ENCODE measurements around the gene ATP8B1. TPM values are rescaled to one million over a fixed set of nuclear protein-coding genes. Genes with fewer than 3 reads are reported as not detected.

Gene ATP8B1
- total RNA-seq, 2 donors from 2014 or later: 18.5 to 41.5 TPM

DNA sequence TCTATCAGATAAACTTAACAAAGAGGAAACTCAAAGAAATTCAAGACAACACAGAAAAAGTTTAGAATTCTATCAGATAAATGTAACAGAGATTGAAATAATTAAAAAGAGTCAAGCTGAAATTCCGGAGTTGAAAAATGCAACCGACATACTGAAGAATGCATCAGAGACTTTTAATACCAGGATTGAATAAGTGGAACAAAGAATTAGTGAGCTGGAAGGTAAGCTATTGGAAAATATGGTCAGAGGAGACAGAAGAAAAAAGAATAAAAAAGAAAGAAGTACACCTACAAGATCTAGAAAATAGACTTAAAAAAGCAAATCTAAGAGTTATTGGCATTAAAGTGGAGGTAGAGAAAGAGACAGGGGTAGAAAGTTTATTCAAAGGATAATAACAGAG lies 88.0 kb downstream of the ATP8B1 start:
- Histone ChIP-seq H3K27me3 (no peaks in the 10 kb centered on the region), H3K27ac (no peak overlapping the region), H3K36me3 (replicated peaks in 1 of 2; ENCODE audit: insufficient read depth in 1 of 2, low read depth in 2 of 2) (no peaks in the 10 kb centered on the region), H3K4me1 (peaks cover 29% of the 10 kb centered on the region), H3K9me3 (no peaks in the 10 kb centered on the region), H3K4me3 (no peak overlapping the region)
- 91 to 98% methylated on average over 2 of the region's 2 CpGs for WGBS, 2 donors
- ATAC-seq: no peak
- TF ChIP-seq, protein P1, sequence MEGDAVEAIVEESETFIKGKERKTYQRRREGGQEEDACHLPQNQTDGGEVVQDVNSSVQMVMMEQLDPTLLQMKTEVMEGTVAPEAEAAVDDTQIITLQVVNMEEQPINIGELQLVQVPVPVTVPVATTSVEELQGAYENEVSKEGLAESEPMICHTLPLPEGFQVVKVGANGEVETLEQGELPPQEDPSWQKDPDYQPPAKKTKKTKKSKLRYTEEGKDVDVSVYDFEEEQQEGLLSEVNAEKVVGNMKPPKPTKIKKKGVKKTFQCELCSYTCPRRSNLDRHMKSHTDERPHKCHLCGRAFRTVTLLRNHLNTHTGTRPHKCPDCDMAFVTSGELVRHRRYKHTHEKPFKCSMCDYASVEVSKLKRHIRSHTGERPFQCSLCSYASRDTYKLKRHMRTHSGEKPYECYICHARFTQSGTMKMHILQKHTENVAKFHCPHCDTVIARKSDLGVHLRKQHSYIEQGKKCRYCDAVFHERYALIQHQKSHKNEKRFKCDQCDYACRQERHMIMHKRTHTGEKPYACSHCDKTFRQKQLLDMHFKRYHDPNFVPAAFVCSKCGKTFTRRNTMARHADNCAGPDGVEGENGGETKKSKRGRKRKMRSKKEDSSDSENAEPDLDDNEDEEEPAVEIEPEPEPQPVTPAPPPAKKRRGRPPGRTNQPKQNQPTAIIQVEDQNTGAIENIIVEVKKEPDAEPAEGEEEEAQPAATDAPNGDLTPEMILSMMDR (IDR thresholded peaks at IDR 0.05): no peak
- TF ChIP-seq POLR2A (IDR thresholded peaks at IDR 0.05): no peak
- intact Hi-C loops (cut with DNase I): no loop called here
- no peak for DNase-seq

- Histone ChIP-seq H3K9me3 (no peaks in the 10 kb centered on the region), H3K36me3 (replicated peaks in 1 of 2; ENCODE audit: insufficient read depth in 1 of 2, low read depth in 2 of 2) (no peaks in the 10 kb centered on the region), H3K27me3 (no peaks in the 10 kb centered on the region), H3K4me1 (peaks cover 20% of the 10 kb centered on the region), H3K27ac (no peak overlapping the region), H3K4me3 (no peak overlapping the region)
- TF ChIP-seq, protein P1 (IDR thresholded peaks at IDR 0.05): no peak
- TF ChIP-seq POLR2A (IDR thresholded peaks at IDR 0.05): no peak
- no peak for DNase-seq
- no peak for ATAC-seq
- intact Hi-C loops (cut with DNase I): no loop called here
- 87 to 90% methylated on average over 4 of the region's 4 CpGs for WGBS, 2 donors
These were observed 92.9 kb downstream of the ATP8B1 start for GRCh38 chr18:57710226-57710625.

- no peak overlapping the region for H3K27ac ChIP-seq
These were observed 93.8 kb downstream of the ATP8B1 start for GRCh38 chr18:57709335-57709734.

GRCh38 chr18:57708288-57708687 lies 94.8 kb downstream of the ATP8B1 start:
- no peak overlapping the region for H3K27ac ChIP-seq
- H3K27me3 ChIP-seq: no peaks in the 10 kb centered on the region
- H3K36me3 ChIP-seq (replicated peaks in 1 of 2; ENCODE audit: insufficient read depth in 1 of 2, low read depth in 2 of 2): no peaks in the 10 kb centered on the region
- intact Hi-C loops (cut with DNase I): no loop called here
- H3K4me1 ChIP-seq: peaks cover 18% of the 10 kb centered on the region
- no peak for DNase-seq
- no peaks in the 10 kb centered on the region for H3K9me3 ChIP-seq
- 67 to 75% methylated on average over 3 of the region's 3 CpGs for WGBS, 2 donors
- no peak for ATAC-seq
- TF ChIP-seq, protein P1 (IDR thresholded peaks at IDR 0.05): no peak
- no peak for TF ChIP-seq POLR2A (IDR thresholded peaks at IDR 0.05)
- H3K4me3 ChIP-seq: no peak overlapping the region

More at GRCh38 chr18:57709335-57709734, 93.8 kb downstream of the ATP8B1 start:
- Histone ChIP-seq H3K9me3 (no peaks in the 10 kb centered on the region), H3K27me3 (no peaks in the 10 kb centered on the region), H3K4me3 (no peak overlapping the region), H3K36me3 (replicated peaks in 1 of 2; ENCODE audit: insufficient read depth in 1 of 2, low read depth in 2 of 2) (no peaks in the 10 kb centered on the region), H3K4me1 (peaks cover 18% of the 10 kb centered on the region)
- intact Hi-C loops (cut with DNase I): no loop called here
- no peak for DNase-seq
- WGBS, 2 donors: 26 to 27% methylated on average over 1 of the region's 1 CpG
- ATAC-seq: no peak
- TF ChIP-seq POLR2A (IDR thresholded peaks at IDR 0.05): no peak
- TF ChIP-seq, protein P1 (IDR thresholded peaks at IDR 0.05): no peak

DNA sequence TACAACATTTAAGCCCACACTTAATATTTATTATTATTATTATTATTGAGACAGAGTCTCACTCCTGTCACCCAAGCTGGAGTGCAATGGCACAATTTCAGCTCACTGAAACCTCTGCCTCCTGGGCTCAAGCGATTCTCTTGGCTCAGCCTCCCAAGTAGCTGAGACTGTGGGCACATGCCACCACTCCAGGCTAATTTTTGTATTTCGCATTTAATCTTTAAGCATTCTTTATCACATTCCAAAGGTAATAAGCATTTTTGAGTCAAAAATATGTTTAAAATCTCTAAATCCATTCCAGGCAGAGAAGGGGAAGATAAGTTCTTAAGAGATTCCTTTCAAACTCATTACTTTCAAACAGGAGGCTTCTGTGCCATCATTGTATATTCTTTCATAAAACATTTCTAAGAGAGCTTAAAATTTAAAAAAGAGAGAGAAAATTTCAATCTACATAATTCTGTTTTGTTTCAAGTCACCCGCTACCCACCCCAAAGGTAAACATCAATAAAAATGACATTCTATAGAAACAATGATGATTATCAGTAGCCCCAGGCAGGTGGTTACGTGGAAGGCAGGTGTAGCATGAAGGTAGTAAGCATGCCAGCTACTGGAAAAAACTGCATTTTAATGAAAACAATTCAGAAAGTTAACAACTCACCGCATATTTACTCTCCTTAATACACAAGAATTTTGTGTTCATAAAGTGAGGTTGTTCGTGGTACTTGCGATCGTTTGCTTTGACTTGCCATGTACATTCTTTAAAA lies 97.1 kb downstream of the ATP8B1 start:
- H3K27me3 ChIP-seq: no peaks in the 10 kb centered on the region
- ATAC-seq: no peak
- intact Hi-C loops (cut with DNase I): no loop called here
- no peak for DNase-seq
- peaks cover 0 to under 1% of the 10 kb centered on the region in 2 donors for H3K36me3 ChIP-seq (replicated peaks in 1 of 2; ENCODE audit: insufficient read depth in 1 of 2, low read depth in 2 of 2)
- no peak overlapping the region for H3K27ac ChIP-seq
- no peaks in the 10 kb centered on the region for H3K4me1 ChIP-seq
- 89 to 90% methylated on average over 8 of the region's 8 CpGs for WGBS, 2 donors
- H3K4me3 ChIP-seq: no peak overlapping the region
- no peak for TF ChIP-seq POLR2A (IDR thresholded peaks at IDR 0.05)
- TF ChIP-seq, protein P1 (IDR thresholded peaks at IDR 0.05): no peak
- H3K9me3 ChIP-seq: no peaks in the 10 kb centered on the region

Measured in body of pancreas (tissue), 4 donors.